NCI-H2107 treated with DMSO at 0.1 percent for 48 hours (cell line): Measurements from ENCODE around the gene SLC25A23.
"Not testable (repeated sequence)": the region's sequence is repeated elsewhere in the genome, so short reads cannot be mapped to it uniquely, and the experiment has no call there.

Experiments used
- DNase-seq: peaks from one replicate; lab custom pipeline; 2025; ENCODE audit not compliant: unreplicated experiment; lab: John Stamatoyannopoulos, UW

The SLC25A23 gene

GRCh38 chr19:6406401-6406800 is 53.2 kb downstream of the SLC25A23 start:
- DNase-seq, result no peak

- no peak for DNase-seq
Observed at GRCh38 chr19:6402837-6403608, 56.6 kb downstream of the SLC25A23 start.

- no peak for DNase-seq
Observed at GRCh38 chr19:6402058-6402457, 57.5 kb downstream of the SLC25A23 start.

GRCh38 chr19:6400062-6400944 is 59.3 kb downstream of the SLC25A23 start:
- not testable (repeated sequence) for DNase-seq

DNA sequence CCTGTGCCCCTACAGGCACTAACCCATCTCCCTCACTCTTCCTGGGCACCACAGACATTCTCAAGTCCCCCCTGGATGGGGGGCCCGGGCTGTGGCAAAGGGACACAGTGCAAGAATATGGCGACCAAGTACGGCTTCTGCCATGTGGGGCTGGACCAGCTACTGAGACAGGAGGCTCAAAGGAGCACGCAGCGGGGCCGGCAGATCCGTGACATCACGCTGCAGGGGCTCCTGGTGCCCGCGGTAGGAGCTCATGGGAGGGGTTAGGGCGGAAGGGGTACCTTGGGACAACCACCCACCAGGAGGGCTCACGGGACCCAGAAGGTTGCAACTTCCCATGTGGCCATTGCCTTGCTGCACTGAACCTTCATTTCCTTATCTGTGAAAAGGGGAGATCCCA is 63.3 kb downstream of the SLC25A23 start:
- no peak for DNase-seq

GRCh38 chr19:6394831-6395230 is 64.8 kb downstream of the SLC25A23 start:
- DNase-seq, result no peak

DNA sequence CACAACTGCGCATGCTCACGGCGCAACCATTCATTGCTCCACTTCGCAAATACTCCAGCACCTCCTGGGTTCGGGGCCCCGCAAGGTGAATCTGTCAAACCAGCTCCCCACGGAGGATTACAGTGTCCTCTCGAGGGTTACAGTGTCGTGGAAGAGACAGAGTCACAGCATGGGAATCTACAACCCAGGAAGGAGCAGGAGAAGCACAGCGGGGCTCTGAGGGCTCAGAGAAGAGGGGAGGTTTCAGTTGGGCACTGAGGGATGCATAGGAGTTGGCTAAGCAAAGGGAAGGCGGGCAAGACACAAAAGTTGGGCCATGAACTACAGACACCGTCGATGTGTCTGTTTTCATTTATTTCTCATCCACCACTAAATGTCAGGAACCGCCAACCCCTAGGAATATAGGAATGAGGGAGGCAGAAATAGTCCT is 65.6 kb downstream of the SLC25A23 start:
- DNase-seq, result no peak

DNA sequence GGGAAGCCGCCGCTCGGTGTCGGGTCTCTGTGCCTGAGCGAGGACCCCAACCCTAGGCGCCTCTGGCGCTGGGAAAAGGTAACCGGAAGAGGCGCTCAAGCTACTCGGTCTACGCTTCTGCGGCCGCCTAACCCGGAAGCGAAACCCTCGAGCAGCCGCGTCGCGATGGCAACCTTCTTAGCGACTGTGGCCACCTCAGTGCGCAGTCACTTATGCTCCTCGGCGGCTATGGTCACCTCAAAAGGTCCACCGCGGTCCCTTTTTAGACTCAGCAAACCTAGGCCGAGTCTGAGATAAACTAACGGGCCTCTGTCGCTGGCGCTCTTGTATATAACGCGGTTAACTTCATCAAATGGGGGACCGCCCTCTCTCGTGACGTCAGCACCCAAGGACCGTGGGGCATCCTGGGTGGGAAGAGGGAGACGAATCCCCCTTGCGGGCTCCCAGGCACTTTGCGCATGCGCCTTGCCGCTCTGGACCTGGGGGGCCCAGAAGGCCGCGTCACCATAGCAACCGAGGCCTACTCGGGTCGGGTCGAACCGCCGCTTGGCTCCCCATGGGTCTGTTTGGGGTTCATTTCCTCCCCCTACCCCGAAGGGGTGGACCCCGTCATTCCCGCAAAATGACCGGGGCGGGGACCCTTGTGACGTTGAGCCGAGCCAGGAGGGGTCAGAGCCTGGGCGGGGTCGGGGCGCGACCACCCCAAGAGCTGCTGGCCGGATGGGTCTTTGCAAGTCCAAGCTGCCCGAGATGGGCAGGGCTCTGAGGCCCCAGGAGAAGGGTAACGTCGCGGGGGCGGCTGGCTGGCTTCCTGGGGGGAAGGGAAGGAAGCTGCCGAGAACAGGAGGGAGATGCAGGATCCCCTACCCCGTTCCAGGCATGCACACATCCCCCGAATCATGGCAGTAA is 66.3 kb downstream of the SLC25A23 start, which contains the start of gene GTF2F1:
Gene GTF2F1, minus strand, starts transcription at position 91 of the 909 bp plus-strand sequence. CDS start 169 bp downstream, outside the sequence.
- peak; percentile 71 for DNase-seq

DNA sequence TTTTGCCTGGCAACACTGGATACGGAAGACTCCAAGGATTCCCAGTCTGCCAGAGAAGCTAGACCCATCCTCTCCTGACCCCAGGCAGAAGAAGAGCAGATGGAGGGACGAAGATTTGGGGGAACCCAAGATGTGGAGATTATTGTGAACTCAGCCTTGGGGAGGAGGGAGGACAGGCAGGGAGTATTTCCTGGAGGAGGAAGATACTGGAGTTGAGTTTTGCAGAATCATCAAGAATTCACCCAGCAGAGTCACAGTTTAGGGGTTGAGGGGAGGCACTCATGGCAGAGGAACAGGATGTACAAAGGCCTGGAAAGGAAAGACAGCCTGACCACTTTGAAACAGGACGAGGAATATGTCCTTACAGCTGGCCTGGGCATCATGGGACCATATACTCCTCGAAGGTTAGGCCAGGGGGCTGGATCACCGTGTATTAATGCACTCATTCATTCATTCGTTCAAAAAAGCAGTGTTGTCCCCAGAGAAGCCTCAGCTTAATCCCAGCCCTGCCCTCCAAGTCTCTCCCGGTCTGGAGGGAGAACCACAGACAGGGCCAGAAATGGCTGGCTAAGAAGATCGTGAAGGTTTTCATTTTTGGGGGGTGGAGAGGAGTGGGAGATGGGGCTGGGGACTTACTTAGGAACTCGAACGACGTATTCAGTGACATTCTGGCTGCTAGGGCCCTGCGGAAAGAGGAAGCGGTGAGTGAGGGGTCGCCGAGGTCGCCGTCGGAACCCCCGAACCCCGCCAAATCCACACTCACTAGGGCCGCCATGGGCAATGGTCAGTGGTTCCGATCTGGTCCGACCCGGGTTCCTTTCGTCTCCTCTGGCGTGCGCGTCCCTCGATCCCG is 67.1 kb downstream of the SLC25A23 start:
- DNase-seq, result no peak
